Measurements from ENCODE around the gene TRMT1.
A peak's percentile ranks its signal among the peaks of the same experiment; 100 is the strongest.

DNA sequence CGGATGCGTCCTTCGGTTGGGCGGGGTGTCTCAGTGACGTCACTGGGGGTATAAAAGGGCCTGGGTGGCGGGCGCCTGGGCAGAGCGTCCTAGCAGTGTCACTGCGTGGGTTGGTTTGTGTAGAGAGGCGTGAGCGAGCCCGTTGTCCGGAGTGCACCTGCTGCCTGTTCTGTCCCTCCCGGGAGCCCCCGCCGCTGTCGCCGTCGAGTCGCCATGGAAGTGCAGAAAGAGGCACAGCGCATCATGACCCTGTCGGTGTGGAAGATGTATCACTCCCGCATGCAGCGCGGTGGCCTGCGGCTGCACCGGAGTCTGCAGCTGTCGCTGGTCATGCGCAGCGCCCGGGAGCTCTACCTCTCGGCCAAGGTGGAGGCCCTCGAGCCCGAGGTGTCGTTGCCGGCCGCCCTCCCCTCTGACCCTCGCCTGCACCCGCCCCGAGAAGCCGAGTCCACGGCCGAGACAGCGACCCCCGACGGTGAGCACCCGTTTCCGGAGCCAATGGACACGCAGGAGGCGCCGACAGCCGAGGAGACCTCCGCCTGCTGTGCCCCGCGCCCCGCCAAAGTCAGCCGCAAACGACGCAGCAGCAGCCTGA, 36.5 kb upstream of the TRMT1 start:
- no peak for TF ChIP-seq EZH2 (IDR thresholded peaks at IDR 0.05; ENCODE audit: borderline replicate concordance, low read depth, low read length, poor library complexity, severe bottlenecking)
- TF ChIP-seq, protein P1, sequence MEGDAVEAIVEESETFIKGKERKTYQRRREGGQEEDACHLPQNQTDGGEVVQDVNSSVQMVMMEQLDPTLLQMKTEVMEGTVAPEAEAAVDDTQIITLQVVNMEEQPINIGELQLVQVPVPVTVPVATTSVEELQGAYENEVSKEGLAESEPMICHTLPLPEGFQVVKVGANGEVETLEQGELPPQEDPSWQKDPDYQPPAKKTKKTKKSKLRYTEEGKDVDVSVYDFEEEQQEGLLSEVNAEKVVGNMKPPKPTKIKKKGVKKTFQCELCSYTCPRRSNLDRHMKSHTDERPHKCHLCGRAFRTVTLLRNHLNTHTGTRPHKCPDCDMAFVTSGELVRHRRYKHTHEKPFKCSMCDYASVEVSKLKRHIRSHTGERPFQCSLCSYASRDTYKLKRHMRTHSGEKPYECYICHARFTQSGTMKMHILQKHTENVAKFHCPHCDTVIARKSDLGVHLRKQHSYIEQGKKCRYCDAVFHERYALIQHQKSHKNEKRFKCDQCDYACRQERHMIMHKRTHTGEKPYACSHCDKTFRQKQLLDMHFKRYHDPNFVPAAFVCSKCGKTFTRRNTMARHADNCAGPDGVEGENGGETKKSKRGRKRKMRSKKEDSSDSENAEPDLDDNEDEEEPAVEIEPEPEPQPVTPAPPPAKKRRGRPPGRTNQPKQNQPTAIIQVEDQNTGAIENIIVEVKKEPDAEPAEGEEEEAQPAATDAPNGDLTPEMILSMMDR (conservative IDR thresholded peaks at IDR 0.05; ENCODE audit: low read depth, low read length): peak; percentile 44
